HepG2 (cell line): ENCODE results near the gene GRB2. TPM values are rescaled to one million over a fixed set of nuclear protein-coding genes. Genes with fewer than 3 reads are reported as not detected.

Experiments used
- ATAC-seq: fragments of 200-7000 bp; cut with Tn5 transposase; 3 replicates; pipeline ENCODE4 v1.9.1; 2020; ENCODE audit warnings: mild to moderate bottlenecking, moderate library complexity
- BruUV-seq: library from RNA; stranded (reverse); fragments of 400-500 nt; replicated peaks from 2 replicates; lab custom pipeline; 2021; lab: Mats Ljungman, UMichigan
- CTCF ChIA-PET: fragments of 300-600 bp; formaldehyde crosslinking; extraction: SDS; loops from one replicate; lab custom pipeline; 2021; ENCODE audit warnings: low total read pairs, inconsistent platforms, low intra/inter-chr PET ratio; lab: Yijun Ruan, JAX
- POLR2A ChIA-PET: fragments of 350-600 bp; sonication (Branson Sonifier 250); formaldehyde crosslinking; loops from one replicate; lab custom pipeline; 2020; ENCODE audit warnings: antibody characterized with exemption, inconsistent platforms; lab: Yijun Ruan, JAX
- DNase-seq: peaks from one replicate; pipeline ENCODE4 v3.0.0-alpha.2; 2015; ENCODE audit warnings: low spot score
- FAIRE-seq: peaks from 3 replicates; lab custom pipeline; 2011; peaks lifted over from hg19 to GRCh38; lab: Jason Lieb, UNC
- H2AFZ ChIP-seq: one replicate; pipeline ENCODE4 v1.6.1; 2011; ENCODE audit warnings: low read length, inconsistent platforms
- H3K27ac ChIP-seq: fragments of 300-600 bp; 3 replicates; pipeline ENCODE4 v1.8.0; 2011; ENCODE audit warnings: mixed run types, mild to moderate bottlenecking, mixed read lengths, low read length, inconsistent platforms; ENCODE audit not compliant: insufficient read depth; ENCODE audit errors: extremely low read length
- H3K27me3 ChIP-seq, 2 experiments: fragments of 200-600 bp in 1 of 2; 2 replicates in 1 of 2; 3 replicates in 1 of 2; pipeline versions ENCODE4 v1.6.0 to v1.8.0; 2011; ENCODE audit warnings: low read length in 2 of 2, mild to moderate bottlenecking in 2 of 2, moderate library complexity in 2 of 2, inconsistent platforms in 1 of 2; ENCODE audit not compliant: insufficient read depth in 2 of 2, control insufficient read depth in 1 of 2
- H3K36me3 ChIP-seq, 2 experiments: fragments of 200-600 bp in 1 of 2; replicated peaks in 1 of 2; 2 replicates in 1 of 2; 3 replicates in 1 of 2; pipeline versions ENCODE4 v1.5.1 to v1.8.0; 2011; ENCODE audit warnings: low read length in 2 of 2, inconsistent platforms in 1 of 2; ENCODE audit not compliant: insufficient read depth in 2 of 2, control insufficient read depth in 1 of 2
- H3K4me1 ChIP-seq: 2 replicates; pipeline ENCODE4 v1.5.1; 2012; ENCODE audit warnings: low read length, inconsistent platforms; ENCODE audit not compliant: insufficient read depth
- H3K4me2 ChIP-seq: 2 replicates; pipeline ENCODE4 v1.6.0; 2011; ENCODE audit warnings: low read depth, low read length, inconsistent platforms
- H3K4me3 ChIP-seq, 3 experiments: fragments of 200-600 bp in 1 of 3; sonication (generic), shearing (Covaris generic) in 1 of 3; replicated peaks in 1 of 3; 2 replicates each; pipeline ENCODE4 v1.5.1; 2011 to 2016; ENCODE audit warnings: low read length in 3 of 3, inconsistent platforms in 2 of 3, low read depth in 2 of 3, mild to moderate bottlenecking in 2 of 3, control low read depth in 1 of 3, mixed read lengths in 1 of 3; ENCODE audit not compliant: insufficient read depth in 1 of 3
- H3K79me2 ChIP-seq: one replicate; pipeline ENCODE4 v1.6.1; 2011; ENCODE audit warnings: low read length, inconsistent platforms; ENCODE audit not compliant: insufficient read depth
- H3K9ac ChIP-seq: 2 replicates; pipeline ENCODE4 v1.6.0; 2011; ENCODE audit warnings: mild to moderate bottlenecking, low read depth, low read length, inconsistent platforms; ENCODE audit not compliant: insufficient read depth
- H3K9me3 ChIP-seq: 2 replicates; pipeline ENCODE4 v1.5.1; 2012; ENCODE audit warnings: mild to moderate bottlenecking, low read length
- H4K20me1 ChIP-seq: 2 replicates; pipeline ENCODE4 v1.6.0; 2011; ENCODE audit warnings: inconsistent platforms, mild to moderate bottlenecking, low read length, moderate library complexity; ENCODE audit not compliant: insufficient read depth
- CCDC6 ChIP-seq: sonication (generic); formaldehyde crosslinking; IDR thresholded peaks from 2 replicates; pipeline ENCODE4 v1.8.1; 2022; ENCODE audit warnings: mild to moderate bottlenecking, missing genetic modification reagents, moderate library complexity
- HCFC1 ChIP-seq: fragments of 150-350 bp; IDR thresholded peaks from 2 replicates; pipeline ENCODE4 v1.6.1; 2014; ENCODE audit warnings: low read depth, low read length
- KDM6A ChIP-seq: IDR thresholded peaks from 2 replicates; pipeline ENCODE4 v1.6.1; 2016; ENCODE audit warnings: low read depth
- MEIS1 ChIP-seq: sonication (generic); formaldehyde crosslinking; IDR thresholded peaks from 2 replicates; pipeline ENCODE4 v1.9.0; 2021; ENCODE audit warnings: mild to moderate bottlenecking, missing genetic modification reagents, moderate library complexity, borderline replicate concordance
- NFYB ChIP-seq: sonication (generic); formaldehyde crosslinking; IDR thresholded peaks from 2 replicates; pipeline ENCODE4 v1.4.0; 2020; ENCODE audit warnings: missing genetic modification reagents
- PAXIP1 ChIP-seq: sonication (generic); formaldehyde crosslinking; conservative IDR thresholded peaks from 2 replicates; pipeline ENCODE4 v1.4.0; 2020; ENCODE audit warnings: mild to moderate bottlenecking, missing genetic modification reagents, moderate library complexity
- PHF20 ChIP-seq: sonication (generic); formaldehyde crosslinking; IDR thresholded peaks from 2 replicates; pipeline ENCODE4 v1.5.0; 2020; ENCODE audit warnings: mild to moderate bottlenecking, missing genetic modification reagents
- RFX5 ChIP-seq: IDR thresholded peaks from 2 replicates; pipeline ENCODE4 v1.6.1; 2011; ENCODE audit warnings: low read depth, low read length, improper control_type of control experiment
- SATB2 ChIP-seq: sonication (generic); formaldehyde crosslinking; IDR thresholded peaks from 2 replicates; pipeline ENCODE4 v1.5.0; 2020; ENCODE audit warnings: missing genetic modification reagents
- STAT6 ChIP-seq: sonication (generic); formaldehyde crosslinking; IDR thresholded peaks from 2 replicates; pipeline ENCODE4 v1.4.0; 2020; ENCODE audit warnings: missing genetic modification reagents, mild to moderate bottlenecking, borderline replicate concordance
- ZBTB14 ChIP-seq: sonication (generic); formaldehyde crosslinking; IDR thresholded peaks from 2 replicates; pipeline ENCODE4 v1.4.0; 2020; ENCODE audit warnings: missing genetic modification reagents
- ZBTB26 ChIP-seq: IDR thresholded peaks from 2 replicates; pipeline ENCODE4 v1.6.1; 2016; ENCODE audit warnings: missing compliant biosample characterization, missing genetic modification reagents, borderline replicate concordance
- ZMYM4 ChIP-seq: sonication (generic); formaldehyde crosslinking; IDR thresholded peaks from 2 replicates; pipeline ENCODE4 v1.8.1; 2023; ENCODE audit warnings: mild to moderate bottlenecking, missing genetic modification reagents
- ZNF251 ChIP-seq: sonication (generic); formaldehyde crosslinking; IDR thresholded peaks from 2 replicates; pipeline ENCODE4 v1.9.0; 2021; ENCODE audit warnings: mild to moderate bottlenecking, missing genetic modification reagents
- ZNF766 ChIP-seq: sonication (generic); formaldehyde crosslinking; IDR thresholded peaks from 2 replicates; pipeline ENCODE4 v1.5.0; 2020; ENCODE audit warnings: missing genetic modification reagents, borderline replicate concordance
- ZSCAN31 ChIP-seq: sonication (generic); formaldehyde crosslinking; IDR thresholded peaks from 2 replicates; pipeline ENCODE4 v1.5.0; 2020; ENCODE audit warnings: low read depth, mild to moderate bottlenecking, missing genetic modification reagents
- WGBS: methylation state at CpG from one replicate; pipeline ENCODE4 v1.1.6; 2017; ENCODE audit warnings: low lambda C conversion rate; 5-methylcytosine and 5-hydroxymethylcytosine counted together
- in situ Hi-C: cut with HindIII; loops from 2 replicates; pipeline ENCODE4 v1.10.0; 2017; ENCODE audit warnings: low pct_unique_long_range_greater_than_20kb; ENCODE audit not compliant: extremely low pct_ligation_motif_present
- intact Hi-C: fragments of 100-400 bp; cut with micrococcal nuclease; formaldehyde crosslinking; loops from one replicate; pipeline ENCODE4 v1.10.0; 2022; ENCODE audit not compliant: unreplicated experiment
- polyA plus RNA-seq, 8 experiments: library from polyadenylated mRNA; depleted of rRNA in 3 of 8; stranded (reverse) in 7 of 8; unstranded in 1 of 8; fragments of >200 nt; fragmentation: Illumina TruSeq in 4 of 8; extraction: Trizol in 4 of 8; gene quantifications; 2 replicates each; pipeline versions ENCODE4 v1.2.1 to v1.2.3, GENCODE V29; 2011 to 2016; ENCODE audit warnings: low read depth in 4 of 8, missing spikeins in 1 of 8, mixed read lengths in 1 of 8; ENCODE audit not compliant: insufficient read depth in 1 of 8
- total RNA-seq, 5 experiments: library from RNA; depleted of rRNA; stranded (reverse); fragments of >200 nt; fragmentation: Illumina TruSeq; extraction: Trizol; gene quantifications; 2 replicates each; pipeline ENCODE4 v1.2.3, GENCODE V29; 2016; ENCODE audit warnings: low read depth in 1 of 5

GRB2 gene
- total and polyA plus RNA-seq, 2 of the 13 experiments (the other 11 are each of a cell fraction or from before 2014, with no cell fraction given), result 84.6 to 92.3 TPM

GRCh38 chr17:75270966-75271232 lies 134.6 kb downstream of the GRB2 start, which contains the start of gene MIF4GD:
MIF4GD (minus strand) TSS chr17:75271231; CDS start chr17:75270195, 1,036 bp downstream.
- Histone ChIP-seq H3K79me2 (peaks cover 6% of the 10 kb centered on the region), H3K9me3 (no peaks in the 10 kb centered on the region), H3K4me1 (peaks cover 43% of the 10 kb centered on the region), H3K27ac (peak within 1 kb of the TSS; percentile 77), H3K4me2 (peak within 1 kb of the TSS; percentile 94), H2AFZ (no peak within 1 kb of the TSS), H4K20me1 (no peaks in the 10 kb centered on the region), H3K36me3 (peaks cover 8 to 31% of the 10 kb centered on the region in 2 experiments; a peak in 4 of 5 replicates), H3K9ac (peak within 1 kb of the TSS; percentile 96), H3K27me3 (no peaks in the 10 kb centered on the region), H3K4me3 (peak within 1 kb of the TSS; percentile 91 to 98 (median 94))
- no TSS peak for BruUV-seq
- ChIA-PET CTCF (interaction anchor here (1.1 to 1.2 kb wide), 2 partner anchors 18 to 52 kb away, joined by 3 to 4 read pairs; partner anchors contain the start of gene SLC25A19), POLR2A (interaction anchor here (0.6 to 6.6 kb wide), 24 partner anchors 10 to 240 kb away, joined by 3 to 93 read pairs (median 6); partner anchors contain the start of genes GGA3, GRB2, MRPS7 and NT5C)
- in situ Hi-C loops, result no loop called here
- DNase-seq (no peak), FAIRE-seq (no peak), ATAC-seq (no peak)
- WGBS, result 0% methylated on average over 18 of the region's 39 CpGs
- intact Hi-C loops, result loop anchor here (1.0 to 2.0 kb wide), 4 partner anchors 18 to 142 kb away; partner anchors contain the start of genes GRB2 and SLC25A19
- TF ChIP-seq ZBTB14 (CRISPR knock-in tag) (peak; percentile 88; the same call in 1 of the 2 replicates), RFX5 (no peak), ZNF251 (no peak), ZMYM4 (CRISPR knock-in tag) (no peak), SATB2 (CRISPR knock-in tag) (no peak), ZNF766 (no peak), PAXIP1 (CRISPR knock-in tag) (no peak), NFYB (CRISPR knock-in tag) (no peak), MEIS1 (no peak), CCDC6 (CRISPR knock-in tag) (no peak; the same call in 1 of the 2 replicates), STAT6 (CRISPR knock-in tag) (no peak), KDM6A (CRISPR knock-in tag) (no peak), HCFC1 (no peak), PHF20 (no peak), ZBTB26 (CRISPR knock-in tag) (no peak), ZSCAN31 (CRISPR knock-in tag) (no peak)
